HG02943 (cell line): ENCODE data around the gene TPCN1.

ENCODE experiments used
- ATAC-seq: cut with Tn5 transposase; IDR thresholded peaks from one replicate; pipeline ENCODE4 v1.9.1; 2021; ENCODE audit warnings: mild to moderate bottlenecking, low read depth, moderate library complexity; ENCODE audit not compliant: unreplicated experiment

Gene TPCN1

GRCh38 chr12:113239811-113240331 is 18.6 kb downstream of the TPCN1 start:
- no peak for ATAC-seq

- no peak for ATAC-seq
Measured at GRCh38 chr12:113240395-113240794, 19.1 kb downstream of the TPCN1 start.

- ATAC-seq = no peak
Measured at GRCh38 chr12:113241191-113242025, 20.1 kb downstream of the TPCN1 start.

GRCh38 chr12:113242026-113242418 is 20.8 kb downstream of the TPCN1 start:
- ATAC-seq = no peak

- ATAC-seq = no peak
Measured at GRCh38 chr12:113242560-113242959, 21.3 kb downstream of the TPCN1 start.

- no peak for ATAC-seq
Measured at GRCh38 chr12:113244047-113244460, 22.8 kb downstream of the TPCN1 start.

- no peak for ATAC-seq
Measured at GRCh38 chr12:113244478-113244958, 23.3 kb downstream of the TPCN1 start.

GRCh38 chr12:113245695-113246477 is 24.6 kb downstream of the TPCN1 start:
- ATAC-seq = no peak

- ATAC-seq = no peak
Measured at GRCh38 chr12:113246478-113247122, 25.3 kb downstream of the TPCN1 start.

GRCh38 chr12:113247123-113248050 is 26.1 kb downstream of the TPCN1 start:
- no peak for ATAC-seq

GRCh38 chr12:113248051-113248825 is 27.0 kb downstream of the TPCN1 start:
- ATAC-seq = no peak

- ATAC-seq = no peak
Measured at GRCh38 chr12:113248842-113249435, 27.7 kb downstream of the TPCN1 start.

GRCh38 chr12:113249546-113249945 is 28.3 kb downstream of the TPCN1 start:
- no peak for ATAC-seq

- no peak for ATAC-seq
Measured at GRCh38 chr12:113250045-113250444, 28.8 kb downstream of the TPCN1 start.

GRCh38 chr12:113251404-113252070 is 30.3 kb downstream of the TPCN1 start:
- no peak for ATAC-seq

- no peak for ATAC-seq
Measured at GRCh38 chr12:113252494-113252893, 31.2 kb downstream of the TPCN1 start.

- no peak for ATAC-seq
Measured at GRCh38 chr12:113253532-113254285, 32.4 kb downstream of the TPCN1 start.
